G401 (cell line): Measurements from ENCODE around the gene UTP4. TPM values are rescaled to one million over a fixed set of nuclear protein-coding genes. Genes with fewer than 3 reads are reported as not detected.
A peak's percentile ranks its signal among the peaks of the same experiment; 100 is the strongest.
"Not testable (repeated sequence)": the region's sequence is repeated elsewhere in the genome, so short reads cannot be mapped to it uniquely, and the experiment has no call there.

ENCODE experiments used
- DNase-seq: peaks from one replicate; pipeline ENCODE4 v3.0.0-alpha.2; 2015; ENCODE audit warnings: low spot score
- in situ Hi-C: cut with HindIII; loops from 2 replicates; pipeline ENCODE4 v1.10.0; 2016; ENCODE audit warnings: low sequenced_read_pairs, mixed read lengths
- total RNA-seq: library from RNA; depleted of rRNA; stranded (reverse); fragments of >200 nt; shearing (Covaris generic); gene quantifications from 2 replicates; pipeline ENCODE4 v1.2.3, GENCODE V29; 2014

UTP4 gene
- total RNA-seq, 1 experiment from 2014 or later: 89.9 TPM

DNA sequence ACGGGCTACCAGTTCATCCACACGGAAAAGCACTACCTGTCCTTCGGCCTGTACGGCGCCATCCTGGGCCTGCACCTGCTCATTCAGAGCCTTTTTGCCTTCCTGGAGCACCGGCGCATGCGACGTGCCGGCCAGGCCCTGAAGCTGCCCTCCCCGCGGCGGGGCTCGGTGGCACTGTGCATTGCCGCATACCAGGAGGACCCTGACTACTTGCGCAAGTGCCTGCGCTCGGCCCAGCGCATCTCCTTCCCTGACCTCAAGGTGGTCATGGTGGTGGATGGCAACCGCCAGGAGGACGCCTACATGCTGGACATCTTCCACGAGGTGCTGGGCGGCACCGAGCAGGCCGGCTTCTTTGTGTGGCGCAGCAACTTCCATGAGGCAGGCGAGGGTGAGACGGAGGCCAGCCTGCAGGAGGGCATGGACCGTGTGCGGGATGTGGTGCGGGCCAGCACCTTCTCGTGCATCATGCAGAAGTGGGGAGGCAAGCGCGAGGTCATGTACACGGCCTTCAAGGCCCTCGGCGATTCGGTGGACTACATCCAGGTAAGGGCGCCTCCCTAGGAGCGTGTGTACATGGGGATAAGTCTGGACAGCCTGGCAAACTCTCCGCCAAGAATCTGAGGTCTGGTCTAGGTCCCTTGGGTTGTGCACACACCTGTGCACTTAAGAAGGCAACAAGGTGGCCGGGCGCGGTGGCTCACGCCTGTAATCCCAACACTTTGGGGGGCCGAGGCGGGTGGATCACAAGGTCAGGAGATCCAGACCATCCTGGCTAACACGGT, 22.8 kb upstream of the UTP4 start:
- in situ Hi-C loops: no loop called here
- DNase-seq: no peak

DNA sequence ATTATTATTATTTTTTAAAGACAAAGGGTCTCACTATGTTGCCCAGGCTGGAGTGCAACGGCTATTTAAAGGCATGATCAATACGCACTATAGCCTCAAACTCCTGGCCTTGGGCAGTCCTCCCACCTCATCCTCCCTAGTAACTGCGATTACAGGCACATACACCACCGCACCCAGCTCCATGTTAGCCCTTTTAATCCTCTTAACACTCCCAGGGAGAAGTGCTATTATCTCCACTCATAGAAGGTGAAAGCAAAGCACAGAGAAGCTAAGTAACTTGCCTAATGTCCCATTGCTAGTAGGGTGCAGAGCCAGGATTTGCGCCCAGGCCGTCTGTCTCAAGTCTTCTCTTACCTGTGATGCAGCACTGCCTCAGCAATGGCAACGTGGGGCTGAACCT, 22.0 kb upstream of the UTP4 start:
- in situ Hi-C loops: no loop called here
- no peak for DNase-seq

DNA sequence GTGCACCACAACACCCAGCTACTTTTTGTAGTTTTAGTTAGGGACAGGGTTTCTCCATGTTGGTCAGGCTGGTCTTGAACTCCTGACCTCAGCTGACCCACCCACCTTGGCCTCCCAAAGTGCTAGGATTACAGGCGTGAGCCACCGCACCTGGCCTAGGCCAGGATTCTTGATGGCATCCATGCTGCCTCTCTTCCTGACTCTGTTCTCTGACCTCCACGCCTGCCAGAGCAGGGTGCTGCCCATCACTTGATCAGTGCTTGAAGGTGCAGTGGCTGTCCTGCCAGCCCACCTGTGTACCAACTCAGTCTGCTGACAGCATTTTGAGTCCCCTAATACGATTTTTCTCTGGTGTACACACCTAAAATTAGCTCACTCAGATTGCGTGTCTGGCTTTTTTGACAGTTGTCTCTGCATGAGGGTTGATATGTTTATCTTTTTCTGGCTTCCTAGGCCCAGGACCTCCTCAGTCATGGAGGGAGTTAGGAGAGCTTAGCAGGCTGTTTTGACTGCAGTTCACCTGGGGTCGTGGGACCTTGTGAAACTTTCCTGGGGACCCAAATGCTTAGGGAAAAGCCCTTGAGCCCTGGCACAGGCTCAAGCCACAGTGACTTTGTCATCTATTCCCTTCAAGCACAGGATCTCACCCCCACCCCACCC, 21.1 kb upstream of the UTP4 start:
- no peak for DNase-seq

DNA sequence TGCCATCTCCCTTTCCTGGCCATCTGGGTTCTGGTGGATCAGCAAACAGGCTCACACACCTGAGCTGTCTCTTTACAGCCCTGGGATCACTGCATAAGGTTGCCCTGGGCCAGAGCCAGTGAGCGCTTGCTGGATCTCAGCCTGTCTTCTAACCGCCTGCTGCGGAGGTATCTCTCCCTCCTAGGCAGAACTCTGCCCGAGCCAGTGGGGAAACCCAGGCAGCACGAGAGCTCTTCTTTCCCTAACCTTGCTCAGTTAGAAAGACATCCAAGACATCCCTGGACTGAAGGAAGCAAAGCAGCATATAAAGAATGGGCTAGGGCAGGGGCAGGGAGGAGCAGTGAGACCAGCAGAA, 20.6 kb upstream of the UTP4 start:
- DNase-seq: peak; percentile 39
- in situ Hi-C loops: no loop called here

More for the DNA sequence above, 21.1 kb upstream of the UTP4 start:
- in situ Hi-C loops: no loop called here

DNA sequence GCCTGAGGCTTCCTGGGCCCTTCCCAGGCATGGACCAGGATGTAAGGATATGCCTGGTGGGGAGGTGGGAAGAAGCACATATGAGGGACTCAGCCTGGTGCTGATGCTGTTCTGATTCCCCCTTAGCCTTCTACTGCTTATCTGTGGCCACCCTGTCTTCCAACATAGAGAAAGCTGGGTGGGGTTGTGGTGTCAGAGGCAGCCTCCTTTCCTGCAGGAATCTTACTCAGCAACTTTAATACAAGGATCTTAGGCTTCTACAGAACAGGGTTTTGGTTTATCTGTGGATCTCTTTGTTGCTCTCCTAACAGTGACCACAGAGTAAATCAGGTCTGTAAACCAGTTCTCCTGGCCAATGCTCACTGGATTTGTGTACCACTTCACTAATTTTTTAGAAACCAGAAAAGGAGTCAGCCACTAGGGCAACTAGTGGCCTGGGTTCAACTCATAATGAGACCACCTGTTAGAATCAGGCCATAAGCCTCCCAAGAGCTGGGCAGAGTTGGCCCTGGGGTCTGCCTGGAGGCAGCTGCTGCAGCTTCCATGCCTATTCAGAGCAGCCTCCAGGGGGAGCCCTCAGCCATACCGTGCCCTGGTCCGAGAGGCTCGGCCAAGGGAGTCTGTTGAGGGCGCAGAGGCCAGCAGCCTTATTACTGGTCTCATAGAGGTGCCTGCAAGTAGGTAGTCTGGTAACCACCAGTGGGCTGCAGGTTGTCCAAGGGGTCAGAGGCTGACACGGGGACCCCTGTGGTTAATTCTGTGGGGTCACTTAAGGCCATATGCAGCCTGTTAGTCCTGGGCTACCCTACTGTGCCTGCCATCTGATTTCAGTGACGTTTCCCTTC, 19.9 kb upstream of the UTP4 start:
- peak; percentile 39 for DNase-seq
- in situ Hi-C loops: no loop called here

DNA sequence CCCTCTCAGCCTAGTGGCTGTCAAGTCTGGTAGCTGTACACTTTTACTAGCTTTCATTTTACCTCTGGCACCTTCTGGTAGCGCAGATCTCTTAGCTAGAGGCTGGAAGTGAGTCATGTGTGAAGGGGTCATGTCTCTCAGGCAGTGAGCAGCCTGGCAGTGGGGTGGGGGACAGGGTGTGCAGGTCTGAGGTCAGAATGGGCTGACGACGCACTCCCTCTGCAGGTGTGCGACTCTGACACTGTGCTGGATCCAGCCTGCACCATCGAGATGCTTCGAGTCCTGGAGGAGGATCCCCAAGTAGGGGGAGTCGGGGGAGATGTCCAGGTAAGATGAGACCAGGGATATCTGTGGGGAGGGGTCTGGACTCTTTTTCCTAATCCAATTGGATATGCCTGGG, 19.2 kb upstream of the UTP4 start:
- in situ Hi-C loops: no loop called here
- DNase-seq: no peak

DNA sequence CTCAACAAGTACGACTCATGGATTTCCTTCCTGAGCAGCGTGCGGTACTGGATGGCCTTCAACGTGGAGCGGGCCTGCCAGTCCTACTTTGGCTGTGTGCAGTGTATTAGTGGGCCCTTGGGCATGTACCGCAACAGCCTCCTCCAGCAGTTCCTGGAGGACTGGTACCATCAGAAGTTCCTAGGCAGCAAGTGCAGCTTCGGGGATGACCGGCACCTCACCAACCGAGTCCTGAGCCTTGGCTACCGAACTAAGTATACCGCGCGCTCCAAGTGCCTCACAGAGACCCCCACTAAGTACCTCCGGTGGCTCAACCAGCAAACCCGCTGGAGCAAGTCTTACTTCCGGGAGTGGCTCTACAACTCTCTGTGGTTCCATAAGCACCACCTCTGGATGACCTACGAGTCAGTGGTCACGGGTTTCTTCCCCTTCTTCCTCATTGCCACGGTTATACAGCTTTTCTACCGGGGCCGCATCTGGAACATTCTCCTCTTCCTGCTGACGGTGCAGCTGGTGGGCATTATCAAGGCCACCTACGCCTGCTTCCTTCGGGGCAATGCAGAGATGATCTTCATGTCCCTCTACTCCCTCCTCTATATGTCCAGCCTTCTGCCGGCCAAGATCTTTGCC, 18.0 kb upstream of the UTP4 start:
- no peak for DNase-seq
- in situ Hi-C loops: no loop called here

DNA sequence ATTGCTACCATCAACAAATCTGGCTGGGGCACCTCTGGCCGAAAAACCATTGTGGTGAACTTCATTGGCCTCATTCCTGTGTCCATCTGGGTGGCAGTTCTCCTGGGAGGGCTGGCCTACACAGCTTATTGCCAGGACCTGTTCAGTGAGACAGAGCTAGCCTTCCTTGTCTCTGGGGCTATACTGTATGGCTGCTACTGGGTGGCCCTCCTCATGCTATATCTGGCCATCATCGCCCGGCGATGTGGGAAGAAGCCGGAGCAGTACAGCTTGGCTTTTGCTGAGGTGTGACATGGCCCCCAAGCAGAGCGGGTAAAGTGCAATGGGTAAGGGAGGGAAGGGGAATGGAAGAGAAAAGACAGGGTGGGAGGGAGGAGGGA, 17.5 kb upstream of the UTP4 start:
- DNase-seq: no peak
- in situ Hi-C loops: no loop called here

DNA sequence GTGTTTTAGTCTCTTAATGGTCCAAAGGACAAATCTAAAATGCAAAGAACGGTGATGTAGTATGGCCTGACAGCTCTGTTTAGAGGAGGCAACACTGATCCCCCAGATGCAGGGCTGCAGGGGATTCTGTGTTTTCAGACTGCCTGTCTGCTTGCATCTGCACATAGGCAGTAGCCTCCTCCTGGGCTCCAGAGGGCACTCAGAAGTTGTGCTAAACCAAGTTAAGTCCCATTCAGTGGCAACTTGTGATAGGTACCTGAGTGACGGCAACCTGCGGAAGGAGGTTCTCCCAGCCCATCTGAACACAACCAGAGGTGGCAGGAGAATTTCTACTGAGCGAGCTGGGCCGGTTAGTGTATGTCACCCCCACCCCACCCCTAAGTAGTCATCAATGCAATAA, 17.1 kb upstream of the UTP4 start:
- no peak for DNase-seq
- in situ Hi-C loops: no loop called here

DNA sequence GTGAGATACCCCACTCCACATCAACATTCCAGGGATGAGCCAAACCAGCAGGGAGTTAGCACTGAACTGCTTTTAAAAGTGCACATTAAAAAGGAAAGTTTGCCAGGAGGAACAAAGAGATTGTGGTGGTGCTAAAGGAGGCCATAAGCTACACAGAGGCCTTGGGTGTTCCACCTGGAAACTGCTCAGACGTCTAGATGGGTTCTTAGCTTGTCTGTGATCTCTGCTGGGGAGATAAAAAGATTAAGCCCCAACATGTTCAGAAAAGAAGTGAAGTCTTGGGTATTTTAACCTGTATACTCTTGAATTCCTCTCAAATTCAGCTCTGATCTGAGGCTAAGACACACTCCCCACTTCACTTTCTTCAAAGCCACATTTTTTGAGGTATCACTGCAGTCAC, 16.6 kb upstream of the UTP4 start:
- DNase-seq: no peak
- in situ Hi-C loops: no loop called here

DNA sequence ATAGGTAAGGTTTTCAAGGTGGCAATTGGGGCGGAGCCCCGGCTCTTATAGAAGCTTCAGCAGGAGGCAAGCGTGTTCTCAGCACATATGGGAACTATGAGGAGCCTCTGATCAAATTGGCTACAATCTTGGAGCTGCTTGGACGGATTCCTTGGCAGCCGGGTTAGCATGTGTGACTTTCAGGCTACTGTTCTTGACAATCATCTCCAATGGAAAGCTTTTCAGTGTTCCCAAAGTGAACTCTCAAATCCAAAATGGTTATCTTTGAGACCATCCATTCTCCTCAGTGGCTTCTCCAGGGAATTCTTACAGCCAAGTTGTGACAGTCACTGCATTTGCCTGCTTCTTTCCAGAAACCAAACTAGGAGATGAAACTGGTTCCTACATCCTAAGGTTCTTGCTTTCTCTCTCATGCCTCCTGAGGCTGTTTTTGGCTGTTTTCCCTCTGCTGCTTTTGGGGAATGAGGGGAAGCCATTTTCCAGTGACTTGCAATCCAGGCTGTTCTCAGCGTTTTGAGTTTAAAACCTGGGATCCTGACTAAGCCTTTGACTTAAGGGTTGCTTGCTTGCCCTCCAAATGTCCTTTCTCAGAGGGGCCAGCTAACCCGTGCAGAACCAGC, 16.1 kb upstream of the UTP4 start:
- no peak for DNase-seq
- in situ Hi-C loops: no loop called here

DNA sequence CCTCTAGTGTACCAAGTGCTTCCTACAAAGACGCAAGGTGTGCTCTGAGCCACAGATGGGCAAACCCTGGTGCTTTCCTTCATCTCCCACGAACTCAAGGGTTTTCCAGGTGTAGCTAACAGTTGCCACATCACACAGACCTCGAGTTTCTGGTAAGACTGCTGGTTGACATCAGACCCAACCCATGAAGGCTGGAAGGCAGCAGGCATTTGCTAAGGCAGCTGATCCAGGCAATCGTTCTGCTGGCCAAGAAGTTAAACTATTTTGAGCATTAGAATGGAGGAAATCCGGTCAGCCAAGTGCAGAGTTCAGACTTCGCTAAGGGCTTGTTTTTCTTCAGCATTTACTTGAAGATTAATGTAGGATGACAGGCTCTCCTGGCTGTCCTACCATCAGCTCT, 15.5 kb upstream of the UTP4 start:
- DNase-seq: no peak
- in situ Hi-C loops: no loop called here

DNA sequence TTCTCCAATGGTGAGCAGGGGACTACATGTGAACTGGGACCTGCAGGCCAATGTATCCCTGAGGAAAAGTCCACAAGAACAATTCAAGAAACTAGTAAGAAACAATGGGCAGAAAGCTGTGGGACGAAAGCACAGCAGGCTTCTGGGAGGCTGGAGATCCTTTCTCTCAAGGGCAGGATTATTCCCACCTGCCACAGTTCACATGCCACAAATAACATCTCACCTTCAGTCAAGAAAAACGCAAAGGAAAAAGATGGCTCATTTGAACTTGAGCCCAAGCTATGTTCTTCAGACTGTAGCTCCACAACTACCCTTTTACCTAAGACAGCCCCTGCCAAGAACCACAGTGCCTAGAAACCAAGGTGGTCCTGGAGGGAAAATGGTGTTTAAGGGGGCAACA, 14.0 kb upstream of the UTP4 start:
- in situ Hi-C loops: no loop called here
- DNase-seq: no peak

DNA sequence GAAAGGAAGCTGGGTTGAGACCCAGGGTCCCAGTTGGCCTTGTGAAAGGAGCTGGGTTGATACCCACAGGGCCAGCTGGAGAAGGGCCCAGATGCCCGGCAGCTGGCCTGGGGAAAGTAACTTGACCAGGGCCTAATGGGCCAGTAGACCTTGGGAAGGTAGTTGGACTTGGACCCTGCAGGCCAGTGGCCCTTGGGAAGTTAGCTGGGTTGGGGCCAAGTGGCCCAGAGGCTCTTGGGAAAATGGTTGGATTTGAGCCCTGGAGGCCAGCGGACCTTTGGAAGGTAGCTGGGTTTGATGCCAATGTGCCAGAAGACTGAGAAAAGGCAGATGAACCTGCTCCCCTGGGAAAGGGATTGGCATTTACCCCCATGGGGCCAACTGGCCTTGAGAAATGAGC, 13.5 kb upstream of the UTP4 start:
- in situ Hi-C loops: no loop called here
- DNase-seq: no peak

DNA sequence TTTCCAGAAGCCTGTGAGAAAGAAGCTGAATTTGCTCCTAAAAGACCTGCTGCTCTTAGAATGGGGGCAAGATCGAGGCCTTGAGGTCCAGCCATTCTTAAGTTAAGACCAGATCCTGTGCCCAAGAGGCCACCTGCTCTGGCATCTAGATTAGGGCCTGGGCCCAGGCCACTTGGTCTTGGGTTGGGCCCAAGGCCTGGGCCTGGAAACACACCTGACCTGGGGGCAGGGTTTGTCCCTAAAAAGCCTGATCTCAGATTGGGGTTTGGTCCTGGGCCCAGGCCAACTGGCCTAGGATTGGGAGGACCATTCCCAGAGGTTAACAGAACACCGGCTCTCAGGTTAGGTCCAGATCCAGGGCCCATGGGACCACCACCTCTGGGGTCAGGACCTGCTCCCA, 12.9 kb upstream of the UTP4 start:
- in situ Hi-C loops: no loop called here
- no peak for DNase-seq

DNA sequence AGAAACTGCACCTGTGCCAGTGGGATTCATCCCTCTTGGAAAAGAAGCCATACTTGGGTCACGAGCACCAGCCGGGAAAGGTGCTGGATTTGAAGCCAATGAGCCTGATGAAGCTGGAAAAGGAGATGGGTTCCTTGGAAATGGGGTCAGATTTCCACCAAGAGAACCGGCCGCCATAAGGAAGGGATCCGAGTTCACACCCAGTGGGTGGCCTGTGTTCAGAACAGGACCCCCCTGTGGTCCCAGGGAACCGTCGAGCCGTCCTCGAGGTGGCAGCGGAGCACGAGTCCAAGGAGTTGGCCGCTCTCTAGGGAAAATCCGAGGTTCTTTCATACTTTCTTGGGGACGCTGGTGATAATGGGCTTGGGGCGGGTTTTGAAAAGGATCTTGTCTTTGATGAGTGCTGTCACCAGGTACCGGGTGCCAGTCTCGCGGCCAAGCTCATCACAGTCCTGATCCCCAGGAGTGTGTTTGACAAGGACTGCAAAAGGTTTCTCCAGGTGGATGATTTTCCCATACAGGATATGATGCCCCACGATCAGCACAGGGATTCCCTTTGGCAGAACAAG, 12.3 kb upstream of the UTP4 start:
- in situ Hi-C loops: no loop called here
- DNase-seq: no peak

DNA sequence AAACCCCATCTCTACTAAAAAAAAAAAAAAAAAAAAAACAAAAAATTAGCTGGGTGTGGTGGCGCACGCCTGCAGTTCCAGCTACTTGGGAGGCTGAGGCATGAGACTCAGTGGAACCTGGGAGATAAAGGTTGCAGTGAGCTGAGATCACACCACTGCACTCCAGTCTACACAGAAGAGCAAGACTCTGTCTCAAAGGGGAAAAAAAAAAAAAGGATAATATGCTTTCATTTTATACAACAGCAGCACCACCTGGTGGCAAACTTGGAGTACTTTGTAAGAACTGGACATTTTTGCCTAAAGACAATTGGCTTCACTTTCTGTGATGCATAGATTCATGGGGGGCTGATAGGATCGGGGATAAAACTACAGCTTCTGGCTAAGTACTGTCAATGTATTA, 8.5 kb upstream of the UTP4 start:
- peak; percentile 82 for DNase-seq
- in situ Hi-C loops: no loop called here

DNA sequence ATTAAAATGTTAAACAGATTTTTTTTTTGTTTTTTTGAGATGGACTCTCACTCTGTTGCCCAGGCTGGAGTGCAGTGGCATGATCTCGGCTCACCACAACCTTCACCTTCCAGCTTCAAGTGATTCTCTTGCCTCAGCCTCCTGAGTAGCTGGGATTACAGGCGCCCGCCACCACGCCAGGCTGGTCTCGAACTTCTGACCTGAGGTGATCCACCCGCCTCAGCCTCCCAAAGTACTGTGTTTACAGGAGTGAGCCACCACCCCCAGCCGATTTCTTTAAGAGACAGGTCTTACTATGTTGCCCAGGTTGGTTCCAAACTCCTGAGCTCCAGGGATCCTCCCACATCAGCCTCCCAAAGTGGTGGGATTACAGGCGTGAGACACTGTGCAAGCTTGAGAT, 8.0 kb upstream of the UTP4 start:
- in situ Hi-C loops, DNase-seq: not testable (repeated sequence)

DNA sequence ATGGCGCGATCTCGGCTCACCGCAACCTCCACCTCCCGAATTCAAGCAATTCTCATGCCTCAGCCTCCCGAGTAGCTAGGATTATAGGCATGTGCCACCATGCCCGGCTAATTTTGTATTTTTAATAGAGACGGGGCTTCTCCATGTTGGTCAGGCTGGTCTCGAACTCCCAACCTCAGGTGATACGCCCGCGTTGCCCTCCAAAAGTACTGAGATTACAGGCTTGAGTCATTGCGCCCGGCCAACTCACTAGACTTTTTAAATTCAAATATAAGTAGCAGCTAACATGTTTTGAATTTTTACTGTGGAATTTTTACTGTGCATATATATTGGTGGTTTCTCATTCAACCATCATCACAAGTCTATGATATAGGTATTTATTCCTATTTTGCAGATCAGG, 7.5 kb upstream of the UTP4 start:
- in situ Hi-C loops, DNase-seq: not testable (repeated sequence)
